PC-9 (cell line): Measurements from ENCODE around the gene ZNF444. TPM values are rescaled to one million over a fixed set of nuclear protein-coding genes. Genes with fewer than 3 reads are reported as not detected.

ENCODE experiments used
- BruUV-seq: library from RNA; stranded (reverse); fragments of 400-500 nt; replicated peaks from 2 replicates; lab custom pipeline; 2021; lab: Mats Ljungman, UMichigan
- CTCF ChIA-PET: fragments of 300-600 bp; sonication (Branson Sonifier 250); formaldehyde crosslinking; loops from one replicate; lab custom pipeline; 2022; ENCODE audit warnings: antibody characterized with exemption; lab: Charles Lee
- POLR2A ChIA-PET: fragments of 300-600 bp; sonication (Branson Sonifier 250); formaldehyde crosslinking; loops from one replicate; lab custom pipeline; 2022; ENCODE audit warnings: antibody characterized with exemption; ENCODE audit not compliant: unreplicated experiment; lab: Charles Lee
- DNase-seq, 2 experiments: peaks; one replicate each; pipeline versions ENCODE4 v3.0.0 to v3.0.0-alpha.2; 2015 to 2022; ENCODE audit warnings: mixed read lengths in 1 of 2
- H2AFZ ChIP-seq: fragments of 200-600 bp; sonication (generic); 2 replicates; pipeline ENCODE4 v1.8.1; 2017; ENCODE audit warnings: antibody characterized with exemption
- H3F3A ChIP-seq: fragments of 200-600 bp; sonication (generic); 2 replicates; pipeline ENCODE4 v1.8.1; 2017; ENCODE audit warnings: antibody characterized with exemption, mild to moderate bottlenecking, low read depth; ENCODE audit not compliant: insufficient read depth
- H3K27ac ChIP-seq: fragments of 200-600 bp; sonication (generic); 2 replicates; pipeline ENCODE4 v1.6.1; 2016; ENCODE audit warnings: mixed run types
- H3K27me3 ChIP-seq: fragments of 200-600 bp; sonication (generic); 2 replicates; pipeline ENCODE4 v1.6.1; 2016; ENCODE audit warnings: low read depth, mixed run types; ENCODE audit not compliant: insufficient read depth
- H3K36me3 ChIP-seq: fragments of 200-600 bp; sonication (generic); 2 replicates; pipeline ENCODE4 v1.6.1; 2016; ENCODE audit warnings: low read depth, mixed run types
- H3K4me1 ChIP-seq: fragments of 200-600 bp; sonication (generic); replicated peaks from 2 replicates; pipeline ENCODE4 v1.6.1; 2016; ENCODE audit warnings: mixed run types; ENCODE audit not compliant: insufficient read depth
- H3K4me2 ChIP-seq: fragments of 200-600 bp; sonication (generic); 2 replicates; pipeline ENCODE4 v1.6.1; 2017; ENCODE audit warnings: mixed run types
- H3K4me3 ChIP-seq: fragments of 200-600 bp; sonication (generic); 2 replicates; pipeline ENCODE4 v1.6.1; 2016; ENCODE audit warnings: mixed run types
- H3K79me2 ChIP-seq: fragments of 200-600 bp; sonication (generic); 2 replicates; pipeline ENCODE4 v1.6.1; 2017; ENCODE audit warnings: low read depth, mixed run types
- H3K9me2 ChIP-seq: fragments of 200-600 bp; sonication (generic); 2 replicates; pipeline ENCODE4 v1.8.1; 2017; ENCODE audit warnings: mild to moderate bottlenecking; ENCODE audit not compliant: insufficient read depth
- H3K9me3 ChIP-seq: fragments of 200-600 bp; sonication (generic); 2 replicates; pipeline ENCODE4 v1.8.1; 2016; ENCODE audit warnings: low read depth; ENCODE audit not compliant: insufficient read depth
- H4K20me1 ChIP-seq: fragments of 200-600 bp; sonication (generic); 2 replicates; pipeline ENCODE4 v1.8.1; 2017; ENCODE audit not compliant: insufficient read depth
- EZH2 ChIP-seq: fragments of 200-600 bp; sonication (generic); IDR thresholded peaks from 2 replicates; pipeline ENCODE4 v1.8.0; 2017; ENCODE audit warnings: antibody characterized with exemption, low read depth
- intact Hi-C: fragments of 100-400 bp; cut with micrococcal nuclease; formaldehyde crosslinking; loops from one replicate; pipeline ENCODE4 v1.10.0; 2022; ENCODE audit not compliant: unreplicated experiment
- total RNA-seq: library from RNA; stranded (reverse); gene quantifications from 2 replicates; pipeline ENCODE4 v1.2.3, GENCODE V29; 2021
- TF ChIP-seq, protein P1 (sequence below): fragments of 200-600 bp; sonication (generic); conservative IDR thresholded peaks from 2 replicates; pipeline ENCODE4 v1.6.1; 2017; ENCODE audit warnings: mixed run types, antibody characterized with exemption, mild to moderate bottlenecking, moderate library complexity

ZNF444 gene
- total RNA-seq, 1 experiment from 2014 or later, result 50.5 TPM

DNA sequence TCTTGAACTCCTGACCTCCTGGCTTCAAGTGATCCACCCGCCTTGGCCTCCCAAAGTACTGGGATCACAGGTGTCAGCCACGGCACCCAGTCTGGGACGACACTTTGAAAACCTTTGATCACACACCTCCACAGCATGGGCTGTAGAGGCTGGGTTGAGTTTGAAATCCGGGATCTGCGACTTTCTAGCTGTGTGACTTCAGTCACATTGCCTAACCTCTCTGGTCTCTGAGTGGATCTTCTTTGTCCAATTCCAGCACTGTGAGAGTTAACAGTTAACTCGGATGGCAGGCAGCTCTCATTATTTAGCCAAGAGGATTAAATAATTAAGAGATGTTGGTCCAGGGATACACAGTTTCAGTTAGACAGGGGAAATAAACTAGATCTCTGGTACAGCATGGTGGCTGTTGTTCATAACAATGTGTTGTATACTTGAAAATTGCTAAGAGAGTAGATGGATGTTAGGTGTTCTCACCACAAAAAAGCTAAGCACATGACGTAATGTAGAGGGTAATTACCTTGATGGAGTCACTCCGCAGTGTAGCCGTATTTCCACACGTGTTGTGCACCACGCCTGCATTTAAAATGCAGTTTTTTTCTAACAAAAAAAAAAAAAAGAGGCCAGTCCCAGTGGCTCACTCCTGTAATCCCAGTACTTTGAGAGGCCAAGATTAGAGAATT lies 36.6 kb downstream of the ZNF444 start:
- Histone ChIP-seq H3K79me2 (no peaks in the 10 kb centered on the region), H3K9me3 (no peaks in the 10 kb centered on the region), H3K4me3 (no peak overlapping the region), H2AFZ (no peak overlapping the region), H3K36me3 (no peaks in the 10 kb centered on the region), H3K4me2 (no peak overlapping the region), H4K20me1 (no peaks in the 10 kb centered on the region), H3K27me3 (peaks cover 71% of the 10 kb centered on the region), H3K4me1 (no peaks in the 10 kb centered on the region), H3K27ac (no peak overlapping the region), H3F3A (no peaks in the 10 kb centered on the region), H3K9me2 (no peaks in the 10 kb centered on the region)
- no peak for TF ChIP-seq EZH2
- TF ChIP-seq, protein P1, sequence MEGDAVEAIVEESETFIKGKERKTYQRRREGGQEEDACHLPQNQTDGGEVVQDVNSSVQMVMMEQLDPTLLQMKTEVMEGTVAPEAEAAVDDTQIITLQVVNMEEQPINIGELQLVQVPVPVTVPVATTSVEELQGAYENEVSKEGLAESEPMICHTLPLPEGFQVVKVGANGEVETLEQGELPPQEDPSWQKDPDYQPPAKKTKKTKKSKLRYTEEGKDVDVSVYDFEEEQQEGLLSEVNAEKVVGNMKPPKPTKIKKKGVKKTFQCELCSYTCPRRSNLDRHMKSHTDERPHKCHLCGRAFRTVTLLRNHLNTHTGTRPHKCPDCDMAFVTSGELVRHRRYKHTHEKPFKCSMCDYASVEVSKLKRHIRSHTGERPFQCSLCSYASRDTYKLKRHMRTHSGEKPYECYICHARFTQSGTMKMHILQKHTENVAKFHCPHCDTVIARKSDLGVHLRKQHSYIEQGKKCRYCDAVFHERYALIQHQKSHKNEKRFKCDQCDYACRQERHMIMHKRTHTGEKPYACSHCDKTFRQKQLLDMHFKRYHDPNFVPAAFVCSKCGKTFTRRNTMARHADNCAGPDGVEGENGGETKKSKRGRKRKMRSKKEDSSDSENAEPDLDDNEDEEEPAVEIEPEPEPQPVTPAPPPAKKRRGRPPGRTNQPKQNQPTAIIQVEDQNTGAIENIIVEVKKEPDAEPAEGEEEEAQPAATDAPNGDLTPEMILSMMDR, result no peak
- no TSS peak for BruUV-seq
- POLR2A ChIA-PET, result interaction anchor here (0.6 to 0.7 kb wide), 2 partner anchors 37 to 70 kb away, joined by 3 to 26 read pairs; no protein-coding TSS in a partner anchor
- CTCF ChIA-PET, result interaction anchor here (0.7 to 0.8 kb wide), 2 partner anchors 33 to 560 kb away, joined by 4 to 5 read pairs; no protein-coding TSS in a partner anchor
- DNase-seq, result no peak
- intact Hi-C loops, result no loop called here

DNA sequence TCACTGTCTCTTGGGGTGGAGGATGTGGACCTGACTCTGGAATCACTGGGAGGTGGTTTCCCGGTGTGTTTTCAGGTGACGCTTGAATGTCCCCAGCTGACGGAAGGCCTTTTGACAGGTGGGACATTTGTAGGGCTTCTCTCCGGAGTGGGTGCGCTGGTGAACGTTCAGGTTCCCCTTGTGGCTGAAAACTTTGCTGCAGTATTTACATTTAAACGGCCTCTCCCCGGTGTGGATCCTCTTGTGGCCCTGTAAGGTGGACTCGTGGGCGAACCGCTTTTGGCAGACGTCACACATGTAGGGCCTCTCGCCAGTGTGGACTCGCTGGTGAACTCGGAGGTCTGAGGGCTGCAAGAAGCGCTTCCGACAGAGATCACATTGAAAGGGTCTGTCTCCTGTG lies 48.7 kb downstream of the ZNF444 start:
- H3F3A ChIP-seq, result no peaks in the 10 kb centered on the region
- H3K9me3 ChIP-seq, result no peaks in the 10 kb centered on the region; the same call in 1 of the 2 replicates
- H3K4me2 ChIP-seq, result no peak overlapping the region
- peaks cover 78% of the 10 kb centered on the region for H3K27me3 ChIP-seq
- no peak for DNase-seq
- ChIA-PET POLR2A (no interaction called here), CTCF (no interaction called here)
- no peaks in the 10 kb centered on the region for H3K79me2 ChIP-seq
- intact Hi-C loops, result no loop called here
- H3K36me3 ChIP-seq, result no peaks in the 10 kb centered on the region
- no peaks in the 10 kb centered on the region for H3K9me2 ChIP-seq
- no peak overlapping the region for H2AFZ ChIP-seq
- H3K4me1 ChIP-seq, result no peaks in the 10 kb centered on the region
- H3K27ac ChIP-seq, result no peak overlapping the region
- no peak for TF ChIP-seq EZH2
- TF ChIP-seq, protein P1, result peak; percentile 35; the same call in 1 of the 2 replicates
- H4K20me1 ChIP-seq, result no peaks in the 10 kb centered on the region; the same call in 1 of the 2 replicates
- no peak overlapping the region for H3K4me3 ChIP-seq
- no TSS peak for BruUV-seq

DNA sequence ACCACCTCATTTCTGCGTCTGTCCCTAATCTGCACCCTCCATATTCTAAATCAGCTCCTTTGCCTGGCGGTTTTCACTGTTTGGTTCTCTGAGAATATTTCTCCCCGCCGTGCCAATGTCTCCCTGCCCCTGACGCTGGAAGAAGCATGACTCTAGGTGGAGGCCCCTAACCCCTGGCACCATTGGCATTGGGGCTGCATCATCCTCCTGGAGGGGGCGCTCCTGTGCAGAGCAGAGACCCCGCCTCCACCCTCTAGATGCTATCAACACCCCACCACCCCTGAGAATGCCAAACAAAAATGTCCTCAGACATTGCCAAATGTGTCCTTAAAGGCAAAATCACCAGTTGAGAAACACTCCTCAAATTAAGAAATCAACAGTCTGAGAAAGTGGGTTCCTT lies 50.0 kb downstream of the ZNF444 start:
- Histone ChIP-seq H3K4me2 (no peak overlapping the region), H3K36me3 (no peaks in the 10 kb centered on the region), H2AFZ (no peak overlapping the region), H3K9me3 (no peaks in the 10 kb centered on the region; the same call in 1 of the 2 replicates), H3K27me3 (peaks cover 75% of the 10 kb centered on the region), H3K4me1 (no peaks in the 10 kb centered on the region), H3K9me2 (no peaks in the 10 kb centered on the region), H3K79me2 (no peaks in the 10 kb centered on the region), H3F3A (no peaks in the 10 kb centered on the region), H4K20me1 (no peaks in the 10 kb centered on the region; the same call in 1 of the 2 replicates), H3K27ac (no peak overlapping the region), H3K4me3 (no peak overlapping the region)
- intact Hi-C loops, result no loop called here
- POLR2A ChIA-PET, result no interaction called here
- BruUV-seq, result no TSS peak
- TF ChIP-seq, protein P1, result no peak
- no peak for TF ChIP-seq EZH2
- DNase-seq, result no peak
- CTCF ChIA-PET, result no interaction called here
